Posterior vena cava (tissue), 2 donors: ENCODE data around the gene SYNGR3. TPM values are rescaled to one million over a fixed set of nuclear protein-coding genes. Genes with fewer than 3 reads are reported as not detected.

Experiments used
- DNase-seq: peaks from one replicate; pipeline ENCODE4 v3.0.0-alpha.2; 2020; ENCODE audit warnings: low spot score
- intact Hi-C, 2 donors: fragments of 100-400 bp; cut with DNase I; formaldehyde crosslinking; loops; one replicate each; pipeline versions ENCODE4 v1.14.1 to v1.14.2; 2022 to 2023
- total RNA-seq, 2 donors: library from RNA; stranded (reverse); fragmentation: NEBNext Ultra II Directional; extraction: Animal tissue kit (Norgen Biotek cat#: 25700); gene quantifications; one replicate each; pipeline ENCODE4 v1.2.1, GENCODE V29; 2021
- donor health status: DM: yes; HTN: yes; CAD: no.
- donor health status: DM: yes; HTN: yes; CAD: no.

Gene SYNGR3
- total RNA-seq, 2 donors from 2014 or later: 0.33 to 0.83 TPM

DNA sequence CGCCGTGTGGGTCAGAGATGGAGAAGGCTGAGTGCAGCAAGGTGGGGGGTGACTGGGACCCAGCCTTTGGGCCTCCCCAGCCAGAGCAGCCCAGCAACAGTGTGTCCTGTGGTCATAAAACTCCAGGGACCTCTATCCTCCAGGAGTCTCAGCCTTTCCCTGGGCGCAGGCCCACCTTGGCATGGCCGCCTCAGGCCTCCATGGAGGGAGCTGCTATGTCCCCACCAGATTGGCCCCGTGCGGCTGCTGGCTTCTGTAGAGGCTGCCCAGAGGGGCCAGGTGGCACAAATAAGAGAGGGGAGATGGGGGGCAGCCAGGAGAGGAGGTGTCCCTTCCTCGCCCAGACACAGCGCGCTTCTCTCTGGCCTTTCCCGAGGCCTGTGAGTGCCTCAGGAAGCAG lies 2.6 kb upstream of the SYNGR3 start:
- no peak for DNase-seq
- intact Hi-C loops: no loop called here

DNA sequence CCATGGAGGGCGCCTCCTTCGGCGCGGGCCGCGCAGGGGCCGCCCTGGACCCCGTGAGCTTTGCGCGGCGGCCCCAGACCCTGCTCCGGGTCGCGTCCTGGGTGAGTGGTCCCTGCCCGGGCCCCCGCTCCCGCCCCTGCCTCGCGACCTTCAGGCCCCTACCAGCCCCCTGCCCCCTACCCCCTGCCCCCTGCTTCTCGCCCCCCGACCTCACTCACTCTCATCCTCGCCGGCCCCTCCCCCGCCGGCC lies 256 bp downstream of the SYNGR3 start:
- intact Hi-C loops: no loop called here

DNA sequence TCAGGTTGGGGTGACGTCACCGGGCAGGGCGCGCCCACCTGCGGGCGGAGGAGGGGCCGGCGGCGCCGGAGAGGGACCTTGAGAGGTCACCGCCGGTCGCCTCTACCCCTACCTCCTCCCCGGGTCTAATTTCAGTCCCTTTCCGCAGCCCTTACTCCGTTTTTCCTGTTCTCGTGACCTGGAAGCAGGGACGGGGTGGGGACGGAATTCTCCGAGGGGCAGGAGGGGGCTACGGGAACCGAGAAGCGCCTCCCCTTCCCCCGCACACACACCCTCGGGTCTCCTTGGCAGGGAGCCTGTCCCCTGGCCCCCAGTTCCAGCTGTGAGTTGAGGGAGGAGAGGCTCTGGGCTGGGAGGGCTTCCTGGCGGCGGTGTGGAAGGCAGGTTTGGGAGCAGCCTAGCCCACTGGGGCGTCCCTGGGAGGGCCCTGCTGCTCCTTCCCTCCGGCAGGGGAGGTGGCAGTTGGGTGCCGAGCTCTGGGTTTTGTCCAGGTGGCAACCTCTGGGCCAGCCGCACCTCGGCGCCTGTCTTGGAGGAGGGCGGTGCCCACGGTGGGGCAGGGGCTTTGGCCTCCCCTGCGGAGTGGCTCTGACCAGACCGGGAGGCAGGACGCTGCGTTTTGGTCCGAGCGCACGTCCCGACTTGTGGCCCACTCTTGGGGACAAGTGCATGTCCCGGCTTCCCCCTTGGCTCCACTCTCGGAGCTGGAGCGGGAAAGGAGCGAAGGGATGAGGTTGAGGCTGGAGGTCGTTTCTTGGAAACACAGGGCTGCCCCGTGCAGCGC lies 773 bp downstream of the SYNGR3 start:
- DNase-seq: no peak
- intact Hi-C loops: no loop called here

More for the DNA sequence above, 256 bp downstream of the SYNGR3 start:
- DNase-seq: no peak

DNA sequence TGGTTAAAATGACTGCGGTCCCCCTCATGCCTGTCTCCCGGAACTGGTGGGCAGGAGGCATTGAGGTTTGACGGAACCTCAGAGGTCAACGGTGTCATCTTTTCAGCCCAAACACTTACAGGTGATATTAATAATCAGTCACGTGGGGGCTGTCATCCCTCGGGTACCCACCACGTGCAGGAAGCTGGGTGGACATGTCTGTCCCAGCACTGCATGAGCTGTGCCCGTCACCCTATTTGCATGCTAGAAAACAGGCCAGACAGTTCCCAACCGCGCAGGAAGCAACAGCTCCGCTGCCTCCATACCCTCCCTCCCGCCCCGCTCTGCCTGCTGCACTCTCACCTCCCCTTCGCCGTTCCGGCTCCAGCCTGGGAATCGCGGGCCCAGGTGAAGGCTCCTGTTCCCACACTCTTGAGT lies 1.4 kb downstream of the SYNGR3 start:
- intact Hi-C loops: no loop called here
- DNase-seq: no peak

DNA sequence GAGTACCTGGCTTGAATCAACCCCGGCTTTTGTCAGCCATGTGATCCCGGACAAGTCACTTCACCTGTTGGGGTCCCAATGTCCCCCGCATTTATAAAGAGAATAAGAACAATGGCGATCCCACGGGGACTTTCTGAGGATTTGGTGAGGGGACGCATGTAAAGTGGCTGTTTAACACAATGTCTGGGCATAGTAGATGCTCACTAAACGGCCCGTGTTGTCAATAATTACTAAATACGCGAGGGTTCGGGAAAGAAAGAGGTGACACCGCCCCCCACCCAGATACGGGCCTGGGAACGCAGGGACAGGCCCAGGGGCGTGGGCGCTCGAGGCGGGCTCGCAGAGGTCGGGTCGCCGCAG lies 1.8 kb downstream of the SYNGR3 start:
- intact Hi-C loops: no loop called here
- no peak for DNase-seq

DNA sequence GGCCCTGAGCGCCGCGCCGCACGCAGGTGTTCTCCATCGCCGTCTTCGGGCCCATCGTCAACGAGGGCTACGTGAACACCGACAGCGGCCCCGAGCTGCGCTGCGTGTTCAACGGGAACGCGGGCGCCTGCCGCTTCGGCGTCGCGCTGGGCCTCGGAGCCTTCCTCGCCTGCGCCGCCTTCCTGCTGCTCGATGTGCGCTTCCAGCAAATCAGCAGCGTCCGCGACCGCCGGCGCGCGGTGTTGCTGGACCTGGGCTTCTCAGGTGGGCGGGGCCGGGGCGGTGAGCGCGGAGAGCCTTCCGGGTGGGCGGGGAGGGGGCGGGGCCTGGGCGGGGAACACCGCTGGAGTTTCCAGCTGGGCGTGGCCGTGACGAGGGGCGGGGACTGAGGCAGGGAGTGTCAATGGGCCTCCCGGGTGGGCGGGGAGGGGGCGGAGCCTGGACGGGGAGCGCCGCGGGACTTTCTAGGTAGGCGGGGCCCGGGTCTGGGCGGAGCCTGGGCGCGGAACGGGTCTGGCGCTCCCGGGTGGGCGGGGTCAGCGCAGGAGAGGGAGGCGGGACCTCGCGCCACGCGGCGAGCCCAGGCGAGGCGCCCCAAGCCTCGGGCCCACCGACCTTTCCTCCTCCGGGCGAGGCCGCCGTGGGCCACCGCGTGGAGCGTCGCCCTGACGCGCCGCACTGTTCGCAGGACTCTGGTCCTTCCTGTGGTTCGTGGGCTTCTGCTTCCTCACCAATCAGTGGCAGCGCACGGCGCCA lies 2.4 kb downstream of the SYNGR3 start:
- DNase-seq: peak; percentile 98
- intact Hi-C loops: no loop called here

DNA sequence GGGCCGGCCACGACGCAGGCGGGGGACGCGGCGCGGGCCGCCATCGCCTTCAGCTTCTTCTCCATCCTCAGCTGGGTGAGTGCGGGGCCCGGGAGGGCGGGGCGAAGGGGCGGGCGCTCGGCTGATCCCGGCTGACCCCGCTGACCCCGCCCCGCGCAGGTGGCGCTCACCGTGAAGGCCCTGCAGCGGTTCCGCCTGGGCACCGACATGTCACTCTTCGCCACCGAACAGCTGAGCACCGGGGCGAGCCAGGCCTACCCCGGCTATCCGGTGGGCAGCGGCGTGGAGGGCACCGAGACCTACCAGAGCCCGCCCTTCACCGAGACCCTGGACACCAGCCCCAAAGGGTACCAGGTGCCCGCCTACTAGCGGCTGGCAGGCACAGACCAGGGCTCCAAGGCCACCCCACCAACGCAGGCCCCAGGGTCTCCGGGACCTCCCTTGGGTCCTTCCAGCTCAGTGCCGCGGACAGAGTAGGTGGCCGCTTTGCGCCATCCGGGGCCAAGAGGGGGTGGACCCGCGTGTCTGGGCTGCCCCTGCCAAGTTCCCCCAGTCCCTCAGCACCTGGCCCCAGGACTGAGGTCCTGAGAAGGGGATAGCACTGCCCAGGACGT lies 3.0 kb downstream of the SYNGR3 start:
- no peak for DNase-seq

DNA sequence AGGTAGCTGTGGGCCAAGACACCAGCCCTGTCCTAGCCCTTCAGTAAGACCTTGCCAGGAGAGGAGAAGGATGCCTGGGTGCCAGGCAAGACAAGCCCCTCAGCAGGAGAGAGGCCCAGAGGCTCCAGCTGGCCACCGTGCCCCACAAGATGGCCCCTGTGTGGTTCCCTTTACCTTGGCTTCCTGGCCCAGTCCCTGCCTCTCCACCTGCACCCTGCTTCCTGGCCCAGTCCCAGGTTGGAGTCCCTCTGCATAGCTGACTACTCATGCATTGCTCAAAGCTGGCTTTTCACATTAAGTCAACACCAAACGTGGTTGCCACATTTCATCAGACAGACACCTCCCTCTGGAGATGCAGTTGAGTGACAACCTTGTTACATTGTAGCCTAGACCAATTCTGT lies 4.0 kb downstream of the SYNGR3 start:
- no peak for DNase-seq

More for the DNA sequence above, 3.0 kb downstream of the SYNGR3 start:
- intact Hi-C loops: no loop called here

DNA sequence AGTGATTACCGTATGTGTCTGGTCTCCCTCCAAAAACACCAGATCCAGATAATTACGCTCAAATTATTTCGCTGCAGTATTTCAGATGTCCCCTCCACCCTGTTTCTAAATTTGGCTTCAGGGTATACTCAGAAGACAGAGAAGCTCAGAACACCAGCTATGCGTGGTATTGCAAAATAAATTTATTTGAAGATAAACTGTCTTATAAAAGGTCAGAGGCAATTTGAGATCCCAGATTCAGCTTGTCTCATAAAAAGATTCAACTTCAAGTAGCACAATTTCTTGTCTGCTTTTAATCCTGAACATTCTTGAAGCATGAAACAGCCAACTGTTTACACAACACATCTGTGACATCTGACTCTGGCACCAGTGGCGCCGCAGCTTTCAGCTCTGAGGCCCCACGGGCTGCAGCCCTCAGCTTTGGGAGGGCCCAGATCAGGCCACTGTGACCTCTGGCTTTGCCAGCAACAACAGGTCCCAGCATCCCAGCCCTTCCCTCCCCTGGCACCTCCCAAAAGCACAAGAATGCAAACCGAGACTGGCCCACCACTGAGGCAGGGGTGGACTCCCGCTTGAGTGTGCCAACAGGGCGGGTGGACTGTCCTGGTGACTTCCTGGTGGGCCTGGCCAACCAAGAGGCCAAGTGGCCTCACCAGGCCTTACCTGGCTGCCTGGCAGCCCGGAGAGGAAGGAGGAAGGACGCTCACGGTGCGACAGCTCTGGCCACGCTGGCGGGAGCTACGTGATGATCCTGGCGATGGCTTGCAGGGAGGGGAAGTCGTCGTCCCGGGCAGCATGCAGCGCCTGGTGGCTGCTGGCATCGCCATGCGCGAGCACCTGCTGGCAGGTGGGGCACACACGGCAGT lies 8.0 kb downstream of the SYNGR3 start:
- intact Hi-C loops: no loop called here
- DNase-seq: no peak

More for the DNA sequence above, 4.0 kb downstream of the SYNGR3 start:
- intact Hi-C loops: no loop called here

DNA sequence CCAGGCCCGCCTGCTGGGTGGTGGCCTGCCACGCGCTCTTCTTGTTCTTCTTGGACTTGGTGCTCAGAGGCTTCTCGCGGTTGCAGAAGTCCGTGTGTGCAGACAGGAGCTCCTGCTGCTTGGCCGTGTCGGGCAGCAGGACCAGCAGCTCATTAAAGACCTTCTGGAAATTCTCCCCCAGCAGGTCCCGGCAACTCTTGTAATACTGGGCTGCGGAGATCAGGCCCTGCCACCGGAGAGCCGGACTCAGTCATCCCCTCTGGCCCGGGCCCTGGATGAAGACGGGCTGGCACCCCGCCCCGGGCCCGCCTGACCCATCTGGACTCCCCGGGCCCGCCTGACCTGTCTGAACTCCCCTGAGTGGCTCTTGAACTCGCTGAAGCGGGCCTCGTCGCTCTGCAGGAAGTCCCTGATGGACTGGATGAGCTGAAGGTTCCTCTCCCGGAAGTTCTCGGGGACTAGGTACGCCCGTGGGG lies 8.6 kb downstream of the SYNGR3 start:
- intact Hi-C loops: no loop called here
- DNase-seq: no peak

DNA sequence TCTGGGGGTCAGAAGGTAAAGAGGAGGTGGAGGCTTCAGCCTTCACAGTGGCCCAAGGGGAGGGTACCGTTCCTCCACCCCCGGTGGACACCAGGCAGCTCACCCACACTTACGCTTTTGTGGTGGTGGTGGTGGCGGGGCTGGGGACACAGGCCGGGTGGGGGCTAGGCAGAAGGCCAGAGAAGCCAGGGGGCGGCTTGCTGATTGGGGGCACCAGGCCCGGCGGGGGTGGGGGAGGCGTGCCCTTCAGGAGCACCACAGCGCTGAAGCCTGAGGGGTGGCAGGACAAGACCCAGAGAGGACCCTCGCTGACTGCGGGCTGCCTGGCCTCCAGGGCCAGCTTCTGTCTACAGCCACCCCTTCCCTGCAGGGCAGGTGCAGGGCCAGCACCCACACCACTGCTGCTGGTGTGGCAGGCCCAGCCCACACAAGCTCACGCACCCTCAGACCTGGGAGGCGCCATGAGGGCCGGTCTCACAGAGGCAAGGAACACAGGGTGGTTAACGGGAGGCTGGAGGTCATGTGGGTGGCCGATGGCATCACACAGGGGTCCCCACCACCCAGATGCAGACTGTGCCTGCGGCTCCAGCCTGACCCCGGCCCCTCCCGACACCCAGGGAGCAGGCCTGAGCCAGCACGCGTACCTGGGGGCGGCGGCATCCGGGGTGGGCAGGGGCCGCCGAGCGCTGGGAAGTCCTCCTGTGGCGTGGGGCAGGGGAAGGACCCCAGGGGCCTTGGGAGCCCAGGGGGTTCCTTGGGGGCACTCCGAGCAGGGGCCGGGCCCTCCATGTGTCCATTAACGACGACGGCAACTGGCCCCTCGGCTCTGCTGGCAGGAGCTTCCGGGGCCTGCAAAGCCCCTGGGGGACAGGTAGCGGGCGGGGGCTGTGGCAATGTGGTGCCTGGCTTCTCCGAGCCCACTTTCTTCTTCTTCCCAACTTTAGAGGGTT lies 9.4 kb downstream of the SYNGR3 start:
- DNase-seq: no peak

DNA sequence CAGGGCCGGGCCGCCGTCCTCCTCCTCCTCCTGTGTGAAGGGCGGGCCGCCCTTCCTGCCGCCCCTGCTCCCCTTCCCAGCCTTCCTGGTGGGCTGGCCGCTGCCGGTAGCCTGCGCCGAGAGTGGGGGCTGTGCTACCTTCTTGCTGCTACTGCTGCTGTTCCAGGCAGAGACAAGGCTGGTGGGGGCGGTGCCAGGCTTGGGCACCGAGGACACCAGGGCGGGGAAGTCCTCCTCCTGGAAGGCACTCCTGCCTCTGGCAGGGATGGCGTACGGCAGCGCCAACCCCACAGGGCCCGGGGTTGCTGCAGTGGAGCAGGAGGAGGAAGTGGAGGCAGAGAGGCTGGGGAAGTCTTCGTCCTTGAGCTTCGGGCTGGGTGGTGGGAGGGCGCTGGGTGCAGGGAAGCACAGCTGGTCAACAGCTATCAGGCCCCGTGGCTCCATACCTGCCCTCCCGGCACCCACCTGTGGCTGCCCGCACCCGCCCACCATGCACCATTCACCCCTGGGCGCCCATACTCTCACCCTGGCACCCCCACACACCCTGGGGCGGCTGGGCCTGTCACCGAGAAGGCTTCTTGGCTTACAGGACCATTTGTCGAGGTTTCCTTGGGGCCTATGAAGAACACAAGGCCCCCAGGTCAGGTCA lies 10.2 kb downstream of the SYNGR3 start:
- DNase-seq: no peak
- intact Hi-C loops: no loop called here

More for the DNA sequence above, 9.4 kb downstream of the SYNGR3 start:
- intact Hi-C loops: no loop called here

DNA sequence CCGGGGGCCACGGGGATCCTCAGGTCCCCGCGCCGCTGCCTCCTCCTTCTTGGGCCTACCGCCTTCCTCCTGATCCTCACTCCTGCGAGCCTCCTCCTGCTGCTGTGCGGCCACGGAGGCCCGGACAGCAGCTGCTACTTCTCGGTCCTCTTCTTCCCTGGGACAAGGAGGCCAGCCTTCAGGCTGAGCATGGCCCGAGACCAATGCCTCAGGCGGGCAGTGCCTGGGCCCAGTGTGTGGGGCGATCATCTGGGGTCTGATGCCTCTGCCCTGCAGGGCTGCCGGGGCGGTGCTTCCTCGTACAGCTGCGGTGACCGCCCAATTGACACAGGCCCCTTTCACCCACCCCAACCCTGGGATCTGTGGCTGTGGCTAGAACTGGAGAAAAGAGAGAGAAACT lies 11.3 kb downstream of the SYNGR3 start:
- no peak for DNase-seq
- intact Hi-C loops: no loop called here

DNA sequence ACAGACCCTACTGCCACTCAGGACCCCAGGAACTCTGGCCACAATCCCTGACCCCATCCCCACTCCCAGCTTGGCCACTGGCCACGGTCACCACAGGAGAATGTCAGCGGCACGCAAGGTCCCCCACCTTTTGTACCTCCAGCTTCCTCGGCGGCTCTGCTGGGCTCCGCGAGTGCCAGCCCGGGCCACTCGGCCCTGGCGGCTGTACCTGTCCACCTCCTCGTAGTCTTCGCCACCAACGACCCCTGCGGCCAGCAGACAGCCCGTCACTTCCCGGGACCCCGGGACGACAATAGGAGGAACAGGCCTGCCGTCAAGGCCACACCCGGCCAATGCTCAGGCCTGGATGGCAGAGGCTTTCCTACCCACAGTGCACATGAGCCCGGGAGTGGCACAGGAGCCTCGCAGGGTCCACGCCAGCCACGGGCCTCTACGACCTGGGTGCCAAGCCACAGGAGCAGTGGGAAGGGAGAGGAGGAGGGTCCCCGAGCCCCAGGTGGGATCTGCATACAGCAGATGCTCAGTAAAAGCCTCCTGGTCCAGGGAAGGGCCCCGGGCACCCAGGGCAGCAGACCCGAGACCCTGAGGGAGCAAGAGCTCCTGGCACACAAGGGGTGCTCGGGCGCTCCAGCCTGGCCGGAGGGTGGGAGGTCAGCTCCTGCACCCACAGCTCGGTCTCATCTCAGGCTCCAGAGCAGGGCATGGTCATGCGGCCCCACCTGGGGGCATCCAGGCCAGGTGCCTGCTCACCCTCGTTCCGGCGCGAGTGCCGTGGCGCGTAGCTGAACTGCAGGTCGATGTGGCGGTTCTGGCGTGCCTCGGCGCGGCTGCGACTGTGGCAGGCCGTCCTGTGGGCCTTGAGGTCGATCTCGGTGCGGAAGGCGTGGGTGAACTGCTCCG lies 11.9 kb downstream of the SYNGR3 start:
- intact Hi-C loops: no loop called here
- no peak for DNase-seq

DNA sequence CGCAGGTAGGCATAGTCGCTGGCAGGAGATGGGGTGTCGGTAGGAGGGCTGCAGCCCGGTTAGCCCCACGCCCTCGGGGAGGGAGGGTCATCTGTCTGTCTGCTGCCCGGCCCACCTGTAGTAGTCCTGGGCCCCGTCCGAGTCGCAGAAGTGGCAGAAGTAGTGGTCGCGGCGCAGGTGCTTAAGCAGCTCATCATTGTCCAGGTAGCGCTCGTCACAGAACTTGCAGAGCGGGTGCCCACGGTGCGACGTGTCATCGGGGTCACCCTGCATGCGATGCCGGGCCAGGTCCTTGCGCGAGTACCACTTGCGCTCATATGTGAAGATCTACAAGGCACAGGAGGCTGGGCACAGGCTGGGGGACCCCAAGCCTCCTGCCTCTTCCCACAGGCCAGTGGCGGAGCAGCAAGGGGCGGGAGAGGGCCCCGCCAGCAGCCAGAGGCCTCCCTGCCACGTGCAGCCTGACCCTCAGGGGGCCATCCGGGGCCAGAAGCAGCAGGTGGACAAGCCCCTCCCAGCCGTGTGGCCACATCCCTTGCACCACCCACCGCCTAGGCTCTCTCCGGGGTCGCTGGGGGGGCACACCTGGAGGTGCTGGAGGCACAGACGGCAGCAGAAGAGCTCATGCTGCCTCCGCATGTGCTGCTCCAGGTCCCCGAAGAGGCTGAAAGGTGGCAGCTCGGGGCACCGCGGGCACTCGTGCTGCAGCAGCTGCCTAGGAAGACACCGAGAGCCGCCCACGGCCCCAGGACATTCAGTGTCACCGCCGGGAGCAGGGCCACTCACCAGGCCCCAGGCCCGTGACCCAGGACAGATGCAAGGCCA lies 12.8 kb downstream of the SYNGR3 start:
- intact Hi-C loops: no loop called here
- DNase-seq: no peak

DNA sequence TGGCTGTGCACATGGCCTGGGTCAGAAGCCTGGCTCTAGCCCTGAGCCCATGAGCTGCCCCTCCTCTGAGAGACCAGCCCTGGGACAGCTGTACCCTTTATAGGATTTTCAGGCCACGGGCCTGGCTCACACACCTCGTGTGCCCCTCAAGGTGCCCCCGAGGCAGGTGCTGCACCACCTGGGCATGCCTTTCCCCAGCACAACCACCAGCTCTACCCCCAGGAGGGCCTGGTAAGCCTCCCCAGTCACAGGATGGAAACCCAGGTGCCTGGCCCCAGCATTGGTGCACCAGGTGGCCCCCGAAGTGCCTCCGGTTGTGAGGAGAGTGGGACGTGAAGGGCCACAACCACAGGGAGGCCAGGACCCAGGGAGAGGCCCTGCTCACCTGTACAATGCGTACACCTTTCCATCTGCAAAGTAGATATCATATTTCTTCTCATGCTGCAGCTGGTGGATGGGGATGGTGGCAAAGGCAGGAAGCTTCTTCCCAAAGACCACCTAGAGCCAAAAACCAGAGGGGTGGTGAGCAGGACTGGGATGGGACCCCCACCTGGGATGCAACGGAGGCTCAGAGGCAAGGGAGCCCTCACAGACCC lies 13.6 kb downstream of the SYNGR3 start:
- intact Hi-C loops: no loop called here
- DNase-seq: no peak
